HG03442 (cell line): Measurements from ENCODE around the gene SERP1.
"Not testable (repeated sequence)": the region's sequence is repeated elsewhere in the genome, so short reads cannot be mapped to it uniquely, and the experiment has no call there.

Experiments used
- ATAC-seq: cut with Tn5 transposase; IDR thresholded peaks from one replicate; pipeline ENCODE4 v1.9.1; 2021; ENCODE audit warnings: mild to moderate bottlenecking, moderate library complexity; ENCODE audit not compliant: unreplicated experiment

The SERP1 gene

DNA sequence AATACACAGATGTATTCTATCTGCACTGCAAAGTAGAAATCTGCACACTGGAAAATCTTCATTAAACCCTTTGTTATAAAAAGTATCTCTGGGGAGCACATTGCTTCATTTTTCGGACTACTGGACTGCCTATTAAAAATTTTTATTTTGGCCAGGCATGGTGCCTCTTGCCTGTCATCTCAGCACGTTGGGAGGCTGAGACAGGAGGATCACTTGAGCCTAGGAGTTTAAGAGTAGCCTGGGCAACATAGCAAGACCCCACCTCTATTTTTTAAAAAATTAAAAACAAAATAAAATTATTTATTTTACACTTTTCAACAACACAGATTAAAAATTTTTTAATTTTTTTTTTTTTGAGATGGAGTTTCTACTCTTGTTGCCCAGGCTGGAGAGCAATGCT lies 6.0 kb downstream of the SERP1 start:
- no peak for ATAC-seq

- no peak for ATAC-seq
These were observed 7.7 kb downstream of the SERP1 start for GRCh38 chr3:150538324-150539208.

GRCh38 chr3:150535204-150535603 lies 11.1 kb downstream of the SERP1 start:
- ATAC-seq: no peak

- no peak for ATAC-seq
These were observed 14.5 kb downstream of the SERP1 start for GRCh38 chr3:150531775-150532174.

DNA sequence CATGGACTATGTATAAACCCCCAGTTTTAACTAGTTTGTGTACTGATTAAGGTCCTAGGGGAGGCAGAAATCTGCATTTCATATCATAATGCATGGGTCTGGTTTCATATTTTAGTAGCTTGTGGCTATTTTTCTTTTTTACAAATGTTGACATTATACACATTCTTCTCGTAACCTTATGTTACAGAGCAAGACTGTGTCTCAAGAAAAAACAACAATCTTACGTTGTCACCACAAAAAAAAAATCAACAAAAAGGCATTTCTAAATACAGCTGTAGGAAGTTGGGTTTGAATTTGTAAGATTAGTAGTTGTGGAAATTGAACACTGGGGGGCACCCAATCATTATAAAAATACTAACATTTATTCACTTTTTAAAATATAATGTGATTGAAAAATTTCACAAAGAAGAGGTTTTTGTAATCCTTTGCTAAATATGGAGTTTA lies 17.9 kb downstream of the SERP1 start:
- no peak for ATAC-seq

- no peak for ATAC-seq
These were observed 18.6 kb downstream of the SERP1 start for GRCh38 chr3:150527464-150528255.

DNA sequence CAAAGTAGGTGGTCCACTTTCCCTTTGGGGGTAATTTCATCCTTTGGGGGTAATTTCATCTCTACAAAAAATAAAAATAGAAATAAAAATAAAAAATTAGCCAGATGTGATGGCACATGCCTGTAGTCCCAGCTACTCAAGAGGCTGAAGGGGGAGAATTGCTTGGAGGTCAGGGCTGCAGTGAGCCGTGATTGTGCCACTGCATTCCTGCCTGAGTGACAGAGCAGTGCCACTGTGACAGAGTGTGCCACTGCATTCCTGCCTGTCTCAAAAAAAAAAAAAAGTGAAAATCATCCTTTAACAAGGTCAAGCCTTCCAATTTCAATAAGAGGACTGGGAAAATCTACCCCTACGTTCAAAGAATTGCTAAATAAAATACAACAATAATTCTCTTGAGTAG lies 22.8 kb downstream of the SERP1 start:
- ATAC-seq: no peak

GRCh38 chr3:150521463-150521862 lies 24.8 kb downstream of the SERP1 start:
- ATAC-seq: no peak

DNA sequence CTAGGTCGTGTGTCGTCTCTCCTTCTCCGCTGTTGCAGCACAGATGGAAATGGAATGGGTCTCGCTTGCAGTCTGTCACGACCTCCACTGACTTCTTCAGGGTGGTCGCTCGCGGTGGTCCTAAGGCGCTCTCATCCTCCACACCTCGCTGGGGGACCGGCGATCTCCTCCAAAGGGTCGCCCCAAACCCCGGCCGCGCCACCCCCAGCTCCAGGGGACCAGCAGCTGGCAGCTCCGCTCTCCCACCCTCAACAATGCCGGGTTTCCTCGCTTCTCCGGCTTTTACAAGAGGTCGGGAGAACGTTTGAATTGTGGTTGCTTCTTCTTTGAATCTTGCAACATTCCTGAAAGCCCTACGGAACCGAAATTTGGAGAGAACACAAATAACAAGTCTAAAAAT lies 25.9 kb downstream of the SERP1 start:
- ATAC-seq: no peak

- ATAC-seq: no peak
These were observed 27.3 kb downstream of the SERP1 start for GRCh38 chr3:150519026-150519425.

DNA sequence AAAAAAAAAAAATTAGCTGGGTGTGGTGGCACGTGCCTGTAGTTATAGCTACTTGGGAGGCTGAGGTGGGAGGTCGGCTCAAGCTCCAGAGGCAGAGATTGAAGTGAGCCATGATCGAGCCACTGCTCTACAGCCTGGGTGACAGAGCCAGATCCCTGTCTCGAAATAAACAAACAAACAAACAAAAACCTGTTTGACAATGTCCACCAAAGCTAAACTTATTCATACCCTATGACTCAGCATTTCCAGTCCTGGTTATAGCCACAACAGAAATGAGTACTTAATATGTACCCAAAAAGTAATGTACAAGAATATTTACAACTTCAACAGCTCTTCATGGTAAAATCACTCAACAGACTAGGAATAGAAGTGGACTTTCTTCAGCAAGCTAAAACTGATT lies 31.1 kb downstream of the SERP1 start:
- no peak for ATAC-seq

GRCh38 chr3:150511122-150511821 lies 35.0 kb downstream of the SERP1 start:
- no peak for ATAC-seq

DNA sequence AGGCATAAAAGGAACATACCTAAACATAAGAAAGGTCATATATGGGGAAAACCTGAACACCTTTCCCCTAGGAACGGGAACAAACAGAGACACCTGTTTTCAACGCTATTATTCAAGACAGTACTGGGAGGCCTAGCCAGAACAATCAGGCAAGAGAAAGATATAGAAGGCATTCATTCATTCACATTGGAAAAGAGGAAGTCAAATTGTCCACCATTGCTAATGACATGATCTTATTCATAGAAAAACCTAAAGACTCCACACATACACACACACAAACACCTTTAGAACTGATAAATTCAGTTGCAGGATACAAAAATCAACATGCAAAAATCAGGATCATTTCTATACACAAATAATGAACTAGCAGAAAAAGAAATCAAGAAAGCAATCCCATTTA lies 36.5 kb downstream of the SERP1 start:
- no peak for ATAC-seq

DNA sequence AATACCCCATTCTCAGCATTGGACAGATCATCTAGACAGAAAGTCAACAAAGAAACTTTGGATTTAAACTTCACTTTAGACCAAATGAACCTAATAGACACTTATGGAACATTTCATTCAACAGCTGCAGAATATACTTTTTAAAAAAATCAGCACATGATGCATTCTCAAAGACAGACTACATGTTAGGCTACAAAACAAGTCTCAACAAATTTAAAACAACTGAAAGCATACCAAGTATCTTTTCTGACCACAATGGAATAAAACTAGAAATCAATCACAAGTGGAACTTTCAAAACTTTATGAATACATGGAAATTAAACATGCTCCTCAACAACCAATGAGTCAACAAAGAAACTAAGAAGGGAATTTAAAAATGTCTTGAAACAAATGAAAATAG lies 37.9 kb downstream of the SERP1 start:
- no peak for ATAC-seq

- no peak for ATAC-seq
These were observed 41.8 kb downstream of the SERP1 start for GRCh38 chr3:150504483-150504882.

GRCh38 chr3:150503402-150504099 lies 42.7 kb downstream of the SERP1 start:
- ATAC-seq: no peak

- ATAC-seq: not testable (repeated sequence)
These were observed 45.3 kb downstream of the SERP1 start for GRCh38 chr3:150500960-150501359.

DNA sequence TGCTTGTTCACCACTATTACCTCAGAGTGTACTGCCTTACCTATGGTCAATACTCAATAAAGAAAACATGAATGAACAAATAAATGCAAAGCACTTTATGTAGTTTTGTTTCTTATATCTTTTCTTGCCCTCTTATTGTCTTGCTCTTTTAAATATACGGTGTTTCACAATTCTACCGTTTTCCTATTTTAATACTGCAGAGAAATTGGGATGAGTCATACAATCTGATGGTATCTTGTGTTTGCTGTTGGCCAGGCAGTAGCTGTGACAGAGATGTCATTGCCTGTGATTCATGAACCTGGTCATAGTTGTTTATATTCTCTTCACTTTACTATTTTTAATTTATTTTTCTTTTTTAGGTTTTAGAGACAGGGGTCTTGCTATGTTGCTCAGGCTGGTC lies 48.3 kb downstream of the SERP1 start:
- ATAC-seq: no peak

- no peak for ATAC-seq
These were observed 50.6 kb downstream of the SERP1 start for GRCh38 chr3:150495563-150496168.

DNA sequence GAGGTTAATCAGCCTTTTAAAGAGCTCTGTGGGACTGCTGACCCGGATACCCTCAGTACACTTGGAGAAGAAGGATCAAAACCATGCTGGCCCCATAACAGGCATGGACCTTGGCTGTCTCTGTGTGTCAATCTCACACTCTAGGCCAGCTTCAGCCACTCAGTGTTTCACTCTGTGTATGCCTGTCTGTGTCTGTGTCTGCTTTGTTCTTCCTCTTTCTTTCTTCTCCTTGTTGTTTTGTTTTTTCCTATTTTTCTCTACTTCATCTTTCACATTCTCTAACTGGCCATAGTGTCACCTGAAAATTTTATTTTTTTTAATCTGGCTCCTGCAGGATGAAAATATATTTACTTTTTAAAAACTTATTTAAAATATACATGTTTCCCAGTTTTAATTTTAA lies 51.1 kb downstream of the SERP1 start:
- no peak for ATAC-seq
